Activated CD8-positive, alpha-beta T cell treated with anti-CD3 and anti-CD28 coated beads, Interleukin-2, amount 10 ng/mL, durations not matched to agents 7 days and 5 days (primary cell): Measurements from ENCODE around the gene DRAXIN. TPM values are rescaled to one million over a fixed set of nuclear protein-coding genes. Genes with fewer than 3 reads are reported as not detected.
"Not testable (repeated sequence)": the region's sequence is repeated elsewhere in the genome, so short reads cannot be mapped to it uniquely, and the experiment has no call there.

Experiments
- ATAC-seq: fragments of 150-1000 bp; cut with Tn5 transposase; one replicate; pipeline ENCODE4 v1.10.0; 2021; ENCODE audit warnings: moderate library complexity
- CTCF ChIA-PET: fragments of 350-600 bp; sonication (Branson Sonifier 250); formaldehyde crosslinking; loops from one replicate; lab custom pipeline; 2021; ENCODE audit warnings: antibody characterized with exemption; lab: Charles Lee
- POLR2A ChIA-PET: fragments of 350-600 bp; sonication (Branson Sonifier 250); formaldehyde crosslinking; loops from one replicate; lab custom pipeline; 2021; ENCODE audit warnings: antibody characterized with exemption; lab: Charles Lee
- DNase-seq: peaks from one replicate; pipeline ENCODE4 v3.0.0-alpha.2; 2020
- H3K27ac Mint-ChIP-seq: one replicate; pipeline ENCODE4 v1.8.0; 2021; ENCODE audit warnings: mild to moderate bottlenecking, mixed read lengths
- H3K27me3 Mint-ChIP-seq: one replicate; pipeline ENCODE4 v1.8.0; 2021; ENCODE audit warnings: low read depth, mixed read lengths
- H3K36me3 Mint-ChIP-seq: one replicate; pipeline ENCODE4 v1.8.0; 2021; ENCODE audit warnings: low read depth, mixed read lengths
- H3K4me1 Mint-ChIP-seq: one replicate; pipeline ENCODE4 v1.8.0; 2021; ENCODE audit warnings: low read depth, mixed read lengths
- H3K4me3 Mint-ChIP-seq: one replicate; pipeline ENCODE4 v1.8.0; 2021; ENCODE audit warnings: mild to moderate bottlenecking, mixed read lengths
- H3K9me3 Mint-ChIP-seq: one replicate; pipeline ENCODE4 v1.8.0; 2022; ENCODE audit warnings: mixed read lengths; ENCODE audit not compliant: insufficient read depth
- total RNA-seq, 2 experiments: library from RNA; stranded (reverse); gene quantifications; one replicate each; pipeline ENCODE4 v1.2.3, GENCODE V29; 2021

Gene DRAXIN, protein sequence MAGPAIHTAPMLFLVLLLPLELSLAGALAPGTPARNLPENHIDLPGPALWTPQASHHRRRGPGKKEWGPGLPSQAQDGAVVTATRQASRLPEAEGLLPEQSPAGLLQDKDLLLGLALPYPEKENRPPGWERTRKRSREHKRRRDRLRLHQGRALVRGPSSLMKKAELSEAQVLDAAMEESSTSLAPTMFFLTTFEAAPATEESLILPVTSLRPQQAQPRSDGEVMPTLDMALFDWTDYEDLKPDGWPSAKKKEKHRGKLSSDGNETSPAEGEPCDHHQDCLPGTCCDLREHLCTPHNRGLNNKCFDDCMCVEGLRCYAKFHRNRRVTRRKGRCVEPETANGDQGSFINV
- 1 to 10 TPM; 7.1 to 7.7 TPM for total RNA-seq

DNA sequence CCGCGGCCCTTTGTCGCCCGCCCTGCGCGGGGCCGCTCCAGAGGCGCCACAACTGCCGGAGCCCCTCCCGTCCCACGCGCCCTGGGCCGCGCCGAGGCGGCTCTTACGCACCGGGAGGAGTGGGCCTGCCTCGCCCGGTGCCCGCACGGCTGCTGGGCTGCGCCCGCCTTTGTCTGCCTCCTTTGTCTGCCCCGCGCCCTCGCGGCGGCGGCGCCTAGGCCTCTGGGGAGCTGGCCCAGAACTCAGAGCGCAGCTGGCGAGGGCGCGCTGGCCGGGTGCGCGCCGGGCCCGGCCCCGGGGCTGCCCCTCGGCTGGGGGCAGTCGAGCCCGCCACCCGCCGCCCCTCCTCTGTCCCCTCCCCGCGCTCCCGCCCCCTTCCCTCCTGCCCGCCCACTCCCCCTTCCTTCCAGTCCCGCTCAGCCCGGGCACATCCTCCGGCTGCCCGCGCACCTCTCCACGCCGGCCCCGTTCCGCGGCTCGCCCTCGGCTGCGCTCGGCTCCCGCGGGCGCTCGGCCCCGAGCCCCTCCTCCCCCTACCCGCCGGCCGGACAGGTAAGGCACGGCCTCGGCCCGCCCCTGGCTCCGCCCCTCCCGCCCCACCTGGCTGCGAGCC is at the start of gene DRAXIN:
TSS of gene DRAXIN (plus strand) at position 409 of the 613 bp plus-strand sequence. CDS start 14,549 bp downstream, outside the sequence.
- Mint-ChIP-seq H3K36me3 (peaks cover 1% of the 10 kb centered on the region), H3K27me3 (peaks cover 41% of the 10 kb centered on the region), H3K9me3 (no peaks in the 10 kb centered on the region), H3K4me3 (peak within 1 kb of the TSS; percentile 73), H3K4me1 (peaks cover 36% of the 10 kb centered on the region), H3K27ac (peak within 1 kb of the TSS; percentile 91)
- CTCF ChIA-PET = interaction anchor here (2.0 kb wide), 1 partner anchor 28 kb away, joined by 7 read pairs; no protein-coding TSS in a partner anchor
- peak; percentile 45 for ATAC-seq
- POLR2A ChIA-PET = interaction anchor here (1.0 to 1.8 kb wide), 2 partner anchors 27 to 217 kb away, joined by 3 to 10 read pairs; partner anchors contain the start of gene FBXO6
- DNase-seq = peak; percentile 29

DNA sequence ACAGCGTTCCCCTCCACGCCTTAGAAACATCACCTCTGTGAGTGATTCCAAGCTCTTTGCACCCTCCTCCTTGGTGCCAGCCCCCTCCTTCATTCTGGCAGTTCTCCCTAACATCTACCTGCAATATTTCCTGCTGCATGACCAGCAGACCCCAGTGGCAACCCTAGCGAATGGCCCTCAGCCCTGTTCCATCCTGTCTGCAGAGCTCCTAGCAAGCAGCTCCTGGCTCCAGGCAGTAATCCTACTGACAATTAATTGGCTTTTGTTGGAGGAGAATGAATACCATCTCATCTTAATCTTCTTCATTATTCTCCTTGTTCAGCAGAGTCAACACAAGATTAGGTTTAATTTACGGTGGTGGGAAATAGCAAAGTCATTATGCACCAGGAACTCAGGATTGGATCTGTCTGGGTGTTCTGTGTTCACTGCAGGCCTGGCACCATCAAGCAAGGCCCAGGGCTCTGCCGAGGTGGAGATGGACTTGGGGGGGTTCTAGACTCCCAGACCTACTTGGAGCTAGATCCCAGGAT is 49.7 kb upstream of the DRAXIN start:
- ChIA-PET CTCF (interaction anchor here (0.6 to 8.6 kb wide), 11 partner anchors 8 to 604 kb away, joined by 3 to 84 read pairs (median 6); partner anchors contain the start of genes DISP3 and FBXO2), POLR2A (interaction anchor here (0.8 kb wide), 1 partner anchor 266 kb away, joined by 4 read pairs; no protein-coding TSS in a partner anchor)
- Mint-ChIP-seq H3K4me3 (no peak overlapping the region), H3K9me3 (no peaks in the 10 kb centered on the region), H3K36me3 (no peaks in the 10 kb centered on the region), H3K27ac (no peak overlapping the region), H3K4me1 (no peaks in the 10 kb centered on the region), H3K27me3 (no peaks in the 10 kb centered on the region)
- no peak for ATAC-seq
- no peak for DNase-seq

DNA sequence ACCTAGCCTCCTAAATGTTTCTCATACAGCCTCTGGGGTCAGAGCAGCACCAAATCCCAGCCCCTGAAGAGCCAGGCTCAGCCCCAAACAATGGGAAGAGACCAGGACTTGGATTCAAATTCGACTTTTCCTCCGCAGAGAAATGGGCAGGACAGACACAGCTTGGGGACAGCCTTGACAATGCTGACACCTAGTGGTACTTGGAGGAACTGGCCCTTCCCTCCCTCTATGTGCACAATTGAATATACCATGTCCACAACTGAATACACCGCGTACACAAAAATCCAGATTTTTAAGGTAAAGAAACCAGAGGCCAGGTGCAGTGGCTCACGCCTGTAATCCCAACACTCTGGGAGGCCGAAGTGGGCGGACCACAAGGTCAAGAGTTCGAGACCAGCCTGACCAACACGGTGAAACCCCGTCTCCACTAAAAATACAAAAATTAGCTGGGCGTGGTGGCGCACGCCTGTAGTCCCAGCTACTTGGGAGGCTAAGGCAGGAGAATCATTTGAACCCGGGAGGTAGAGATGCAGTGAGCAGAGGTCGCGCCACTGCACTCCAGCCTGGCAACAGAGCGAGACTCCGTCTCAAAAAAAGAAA is 49.0 kb upstream of the DRAXIN start:
- H3K4me3 Mint-ChIP-seq = not testable (repeated sequence)

DNA sequence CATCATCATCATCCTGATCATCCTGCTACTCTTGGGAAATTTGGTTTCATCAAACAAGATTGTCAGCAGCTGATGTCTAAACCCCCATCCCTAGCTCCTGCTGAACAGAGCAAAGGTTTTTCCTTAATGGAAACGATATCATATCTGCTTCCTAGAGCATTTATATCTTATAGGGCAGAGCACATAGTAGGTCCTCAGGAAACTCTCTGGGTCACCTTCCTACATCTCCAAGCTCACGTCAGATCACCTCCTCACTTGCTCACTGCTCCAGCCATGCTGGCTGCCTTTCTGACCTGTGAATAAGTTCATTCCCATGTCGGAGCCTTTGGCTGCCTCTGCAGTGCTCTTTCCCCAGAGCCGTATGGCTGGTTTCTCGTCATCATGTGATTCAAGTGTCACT is 47.7 kb upstream of the DRAXIN start:
- Mint-ChIP-seq H3K27me3 (no peaks in the 10 kb centered on the region), H3K4me3 (no peak overlapping the region), H3K4me1 (peaks cover 3% of the 10 kb centered on the region), H3K36me3 (no peaks in the 10 kb centered on the region), H3K27ac (no peak overlapping the region), H3K9me3 (no peaks in the 10 kb centered on the region)
- ChIA-PET CTCF (interaction anchor here (0.7 to 8.6 kb wide), 14 partner anchors 8 to 606 kb away, joined by 3 to 84 read pairs (median 5); partner anchors contain the start of genes AGTRAP, FBXO2 and FBXO6), POLR2A (no interaction called here)
- no peak for DNase-seq
- ATAC-seq = no peak

More for the DNA sequence above, 49.0 kb upstream of the DRAXIN start:
- H3K27me3 Mint-ChIP-seq, H3K36me3 Mint-ChIP-seq, H3K27ac Mint-ChIP-seq, H3K9me3 Mint-ChIP-seq, POLR2A ChIA-PET, H3K4me1 Mint-ChIP-seq: not testable (repeated sequence)
- ATAC-seq = peak; percentile 69
- CTCF ChIA-PET = interaction anchor here (0.6 to 8.6 kb wide), 19 partner anchors 9 to 611 kb away, joined by 3 to 84 read pairs (median 4); partner anchors contain the start of genes AGTRAP, DISP3, FBXO2 and FBXO6
- DNase-seq = peak; percentile 81

DNA sequence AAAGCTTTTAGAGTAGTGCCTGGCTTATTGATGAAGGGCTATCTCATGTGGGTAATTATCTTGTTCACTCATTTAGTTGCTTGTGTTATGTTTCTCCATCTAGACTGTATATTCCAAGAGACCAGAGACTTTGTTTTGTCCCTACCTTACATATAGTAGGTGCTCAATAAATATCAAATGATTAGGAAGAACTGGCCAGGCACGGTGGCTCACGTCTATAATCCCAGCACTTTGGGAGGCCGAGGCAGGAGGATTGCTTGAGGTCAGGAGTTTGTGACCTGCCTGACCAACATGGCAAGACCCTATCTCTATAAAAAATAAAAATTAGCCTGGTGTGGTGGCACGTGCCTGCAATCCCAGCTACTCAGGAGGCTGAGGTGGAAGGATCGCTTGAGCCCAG is 46.2 kb upstream of the DRAXIN start:
- Mint-ChIP-seq H3K4me3 (no peak overlapping the region), H3K27me3 (peaks cover 2% of the 10 kb centered on the region), H3K4me1 (peaks cover 12% of the 10 kb centered on the region), H3K27ac (no peak overlapping the region), H3K9me3 (no peaks in the 10 kb centered on the region), H3K36me3 (no peaks in the 10 kb centered on the region)
- ATAC-seq = no peak
- no peak for DNase-seq
- CTCF ChIA-PET = interaction anchor here (0.6 to 8.6 kb wide), 15 partner anchors 10 to 607 kb away, joined by 3 to 84 read pairs (median 4); partner anchors contain the start of gene FBXO6
- POLR2A ChIA-PET = interaction anchor here (0.9 kb wide), 1 partner anchor 263 kb away, joined by 3 read pairs; no protein-coding TSS in a partner anchor

DNA sequence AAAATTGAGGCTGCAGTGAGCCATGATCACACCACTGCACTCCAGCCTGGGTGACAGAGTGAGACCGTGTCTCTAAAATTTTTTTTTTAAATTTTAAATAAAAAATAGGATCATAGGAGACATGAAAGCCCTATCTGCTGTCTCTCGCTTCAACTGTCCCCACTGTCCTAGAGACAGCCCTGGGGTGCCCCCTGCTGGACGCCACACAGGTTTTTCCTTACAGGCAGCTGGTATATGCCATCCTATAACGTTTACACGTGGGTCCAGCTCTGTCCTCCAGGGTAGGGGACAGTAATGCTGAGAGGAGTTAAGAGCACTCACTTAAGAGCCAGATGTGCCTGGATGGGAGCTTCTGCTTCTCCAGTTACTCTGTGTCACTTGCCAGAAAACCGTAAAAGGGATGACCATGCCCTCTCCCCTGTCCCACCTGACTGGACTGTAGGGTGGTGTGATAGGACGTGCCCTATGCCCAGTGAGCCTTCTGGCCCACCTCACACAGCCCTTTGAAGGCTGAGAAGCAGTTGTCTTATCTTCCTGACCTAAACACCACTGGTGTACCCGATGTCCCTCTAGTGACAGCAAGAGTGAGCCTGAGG is 45.7 kb upstream of the DRAXIN start:
- ATAC-seq (peak; percentile 55), DNase-seq (peak; percentile 91)
- H3K36me3 Mint-ChIP-seq = no peaks in the 10 kb centered on the region
- no peaks in the 10 kb centered on the region for H3K9me3 Mint-ChIP-seq
- POLR2A ChIA-PET = no interaction called here
- peaks cover 2% of the 10 kb centered on the region for H3K27me3 Mint-ChIP-seq
- CTCF ChIA-PET = interaction anchor here (0.6 to 8.6 kb wide), 20 partner anchors 10 to 608 kb away, joined by 3 to 84 read pairs (median 3); partner anchors contain the start of gene FBXO6
- H3K4me1 Mint-ChIP-seq = peaks cover 16% of the 10 kb centered on the region
- no peak overlapping the region for H3K27ac Mint-ChIP-seq
- no peak overlapping the region for H3K4me3 Mint-ChIP-seq

DNA sequence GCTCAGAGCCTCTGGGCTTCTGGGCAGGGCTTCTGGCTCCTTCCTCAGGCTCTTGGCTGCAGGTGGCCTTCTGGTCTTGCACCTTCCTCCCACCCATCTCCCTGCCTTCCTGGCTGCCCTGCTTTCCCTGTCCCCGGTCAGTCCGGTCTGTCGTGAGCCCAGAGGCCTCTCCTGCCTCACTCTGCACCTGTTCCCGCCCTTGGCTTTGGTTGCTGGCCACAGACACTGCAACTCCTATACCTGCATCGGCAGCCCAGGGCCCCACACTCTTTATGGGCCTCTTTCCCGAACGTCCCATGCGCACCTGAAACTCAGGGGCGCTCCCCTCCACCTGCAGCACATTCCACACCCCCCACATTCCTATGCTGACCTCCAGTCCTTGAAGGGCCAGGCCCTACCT is 45.2 kb upstream of the DRAXIN start:
- Mint-ChIP-seq H3K4me1 (peaks cover 21% of the 10 kb centered on the region), H3K4me3 (no peak overlapping the region), H3K27ac (no peak overlapping the region), H3K27me3 (peaks cover 2% of the 10 kb centered on the region), H3K9me3 (no peaks in the 10 kb centered on the region), H3K36me3 (no peaks in the 10 kb centered on the region)
- DNase-seq (no peak), ATAC-seq (no peak)
- CTCF ChIA-PET = interaction anchor here (0.6 to 8.6 kb wide), 17 partner anchors 9 to 608 kb away, joined by 3 to 84 read pairs (median 3); partner anchors contain the start of gene FBXO6
- POLR2A ChIA-PET = no interaction called here

DNA sequence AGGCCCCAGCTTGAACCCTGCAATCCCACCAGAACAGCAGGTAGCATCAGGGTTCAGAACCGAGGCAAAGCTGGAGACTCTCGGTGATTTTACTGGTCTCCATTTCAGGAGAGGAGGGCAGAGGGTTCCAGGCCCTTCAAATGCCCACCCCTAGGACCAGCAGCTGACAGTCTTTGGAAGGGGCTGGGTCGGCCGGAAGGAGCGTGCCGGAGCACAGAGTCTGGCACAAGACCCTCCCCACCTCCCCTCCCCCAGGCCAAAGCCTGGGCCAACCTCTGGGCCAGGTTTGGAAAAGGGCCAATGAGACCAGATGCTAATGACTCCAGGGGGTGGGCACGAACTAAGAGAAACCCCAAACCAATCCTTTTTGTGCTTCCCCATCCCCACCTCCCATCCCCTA is 44.2 kb upstream of the DRAXIN start:
- Mint-ChIP-seq H3K4me3 (no peak overlapping the region), H3K36me3 (no peaks in the 10 kb centered on the region), H3K9me3 (no peaks in the 10 kb centered on the region), H3K27ac (no peak overlapping the region), H3K27me3 (peaks cover 2% of the 10 kb centered on the region), H3K4me1 (peaks cover 27% of the 10 kb centered on the region)
- DNase-seq (no peak), ATAC-seq (no peak)
- ChIA-PET CTCF (interaction anchor here (0.5 to 8.6 kb wide), 3 partner anchors 406 to 609 kb away, joined by 3 to 84 read pairs (median 3); no protein-coding TSS in a partner anchor), POLR2A (interaction anchor here (0.6 kb wide), 1 partner anchor 40 kb away, joined by 3 read pairs; no protein-coding TSS in a partner anchor)

DNA sequence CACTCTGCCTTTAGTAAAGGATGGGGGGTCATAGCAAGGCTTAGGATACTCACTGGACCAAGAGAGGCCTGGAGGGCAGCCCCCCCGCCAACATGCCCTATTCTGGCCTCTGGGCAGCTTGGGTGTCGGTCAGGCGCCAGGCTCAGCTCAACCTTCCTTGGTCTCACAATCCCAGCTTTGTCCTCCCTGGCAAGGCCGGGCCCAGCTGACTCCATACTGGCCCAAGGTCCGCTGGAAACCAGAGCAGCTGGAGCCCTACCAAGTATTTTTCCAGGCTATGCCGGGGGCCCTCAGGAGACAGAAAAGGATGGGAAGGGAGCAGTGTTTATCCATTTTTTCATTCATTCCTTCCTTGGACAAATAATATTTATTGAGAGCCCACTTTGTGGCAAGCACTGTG is 43.5 kb upstream of the DRAXIN start:
- peaks cover 2% of the 10 kb centered on the region for H3K27me3 Mint-ChIP-seq
- no peaks in the 10 kb centered on the region for H3K9me3 Mint-ChIP-seq
- no peak for ATAC-seq
- H3K4me3 Mint-ChIP-seq = no peak overlapping the region
- ChIA-PET CTCF (interaction anchor here (8.6 kb wide), 1 partner anchor 610 kb away, joined by 84 read pairs; no protein-coding TSS in a partner anchor), POLR2A (no interaction called here)
- peaks cover 27% of the 10 kb centered on the region for H3K4me1 Mint-ChIP-seq
- no peaks in the 10 kb centered on the region for H3K36me3 Mint-ChIP-seq
- H3K27ac Mint-ChIP-seq = no peak overlapping the region
- no peak for DNase-seq

DNA sequence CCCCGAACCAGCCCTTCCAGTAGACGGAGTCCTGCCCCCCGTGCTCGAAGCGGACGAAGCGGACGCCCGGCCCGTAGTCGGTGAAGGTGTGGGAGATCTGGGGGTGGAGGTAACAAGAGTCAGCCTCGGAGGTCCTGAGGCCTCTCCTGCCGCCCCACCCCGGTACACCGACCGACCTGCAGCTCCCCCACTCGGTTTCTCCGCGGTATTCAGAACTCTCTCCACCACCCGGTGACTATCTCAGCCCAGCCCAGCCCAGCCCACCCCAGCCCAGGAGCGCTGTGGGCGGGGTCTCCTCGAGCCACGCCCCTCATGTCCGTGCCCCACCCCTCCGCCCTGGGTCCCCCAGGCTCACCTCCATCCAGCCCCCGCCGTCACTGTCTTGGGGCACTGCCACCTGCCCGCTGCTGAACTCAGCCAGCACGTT is 42.8 kb upstream of the DRAXIN start:
- H3K27me3 Mint-ChIP-seq = peaks cover 2% of the 10 kb centered on the region
- no peaks in the 10 kb centered on the region for H3K9me3 Mint-ChIP-seq
- H3K4me3 Mint-ChIP-seq = peak overlapping the region; percentile 31
- no peak overlapping the region for H3K27ac Mint-ChIP-seq
- ATAC-seq (peak; percentile 17), DNase-seq (peak; percentile 49)
- CTCF ChIA-PET = interaction anchor here (3.3 to 8.6 kb wide), 2 partner anchors 71 to 611 kb away, joined by 55 to 84 read pairs; no protein-coding TSS in a partner anchor
- H3K36me3 Mint-ChIP-seq = no peaks in the 10 kb centered on the region
- POLR2A ChIA-PET = interaction anchor here (1.6 kb wide), 1 partner anchor 15 kb away, joined by 7 read pairs; the partner anchor contains the start of gene FBXO6
- H3K4me1 Mint-ChIP-seq = peaks cover 27% of the 10 kb centered on the region
